HL-60/S4 treated with retinoic acid at 250 ng/mL for 4 days and 3 days (cell line): ENCODE measurements around the gene MYO7A.

Source experiments
- in situ Hi-C: fragments of 300-500 bp; cut with MboI; formaldehyde crosslinking; loops from 2 replicates; pipeline ENCODE4 v1.7.0; 2022; ENCODE audit warnings: low sequenced_read_pairs

Gene MYO7A

GRCh38 chr11:77198440-77198849 is 70.4 kb downstream of the MYO7A start:
- in situ Hi-C loops: no loop called here

GRCh38 chr11:77199137-77199745 is 71.2 kb downstream of the MYO7A start:
- in situ Hi-C loops: no loop called here

GRCh38 chr11:77200351-77201268 is 72.6 kb downstream of the MYO7A start:
- in situ Hi-C loops: no loop called here

GRCh38 chr11:77201370-77201769 is 73.3 kb downstream of the MYO7A start:
- in situ Hi-C loops: no loop called here

GRCh38 chr11:77201991-77202841 is 74.2 kb downstream of the MYO7A start:
- in situ Hi-C loops: no loop called here

- in situ Hi-C loops: no loop called here
These were observed 75.2 kb downstream of the MYO7A start for GRCh38 chr11:77202941-77203900.

GRCh38 chr11:77203901-77204753 is 76.1 kb downstream of the MYO7A start:
- in situ Hi-C loops: no loop called here

- in situ Hi-C loops: no loop called here
These were observed 76.9 kb downstream of the MYO7A start for GRCh38 chr11:77204754-77205466.

GRCh38 chr11:77205467-77206263 is 77.6 kb downstream of the MYO7A start:
- in situ Hi-C loops: no loop called here

GRCh38 chr11:77206264-77207018 is 78.4 kb downstream of the MYO7A start:
- in situ Hi-C loops: no loop called here

GRCh38 chr11:77207019-77207485 is 79.0 kb downstream of the MYO7A start:
- in situ Hi-C loops: no loop called here

- in situ Hi-C loops: no loop called here
These were observed 79.7 kb downstream of the MYO7A start for GRCh38 chr11:77207618-77208313.

GRCh38 chr11:77208535-77208934 is 80.5 kb downstream of the MYO7A start:
- in situ Hi-C loops: no loop called here

- in situ Hi-C loops: no loop called here
These were observed 81.6 kb downstream of the MYO7A start for GRCh38 chr11:77209663-77210062.

- in situ Hi-C loops: no loop called here
These were observed 83.0 kb downstream of the MYO7A start for GRCh38 chr11:77211040-77211451.

GRCh38 chr11:77211594-77212251 is 83.7 kb downstream of the MYO7A start:
- in situ Hi-C loops: no loop called here
